ENCODE data around the gene UBE3C.

DNA sequence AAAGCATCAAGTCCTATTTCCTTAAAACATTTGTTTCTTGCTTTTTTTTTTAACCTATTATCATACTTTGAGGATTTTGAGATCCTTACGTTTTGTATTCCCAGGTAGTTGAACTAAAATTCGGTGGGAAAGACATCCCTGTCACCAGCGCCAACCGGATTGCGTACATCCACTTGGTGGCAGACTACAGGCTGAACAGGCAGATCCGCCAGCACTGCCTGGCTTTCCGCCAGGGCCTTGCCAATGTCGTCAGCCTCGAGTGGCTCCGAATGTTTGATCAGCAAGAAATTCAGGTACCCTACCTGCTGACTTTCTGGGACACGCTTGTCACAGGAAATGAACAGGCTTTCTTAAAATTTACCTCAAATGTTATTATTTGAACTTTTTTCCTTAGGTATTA lies 115.1 kb downstream of the UBE3C start:
- TF ChIP-seq, protein P1, sequence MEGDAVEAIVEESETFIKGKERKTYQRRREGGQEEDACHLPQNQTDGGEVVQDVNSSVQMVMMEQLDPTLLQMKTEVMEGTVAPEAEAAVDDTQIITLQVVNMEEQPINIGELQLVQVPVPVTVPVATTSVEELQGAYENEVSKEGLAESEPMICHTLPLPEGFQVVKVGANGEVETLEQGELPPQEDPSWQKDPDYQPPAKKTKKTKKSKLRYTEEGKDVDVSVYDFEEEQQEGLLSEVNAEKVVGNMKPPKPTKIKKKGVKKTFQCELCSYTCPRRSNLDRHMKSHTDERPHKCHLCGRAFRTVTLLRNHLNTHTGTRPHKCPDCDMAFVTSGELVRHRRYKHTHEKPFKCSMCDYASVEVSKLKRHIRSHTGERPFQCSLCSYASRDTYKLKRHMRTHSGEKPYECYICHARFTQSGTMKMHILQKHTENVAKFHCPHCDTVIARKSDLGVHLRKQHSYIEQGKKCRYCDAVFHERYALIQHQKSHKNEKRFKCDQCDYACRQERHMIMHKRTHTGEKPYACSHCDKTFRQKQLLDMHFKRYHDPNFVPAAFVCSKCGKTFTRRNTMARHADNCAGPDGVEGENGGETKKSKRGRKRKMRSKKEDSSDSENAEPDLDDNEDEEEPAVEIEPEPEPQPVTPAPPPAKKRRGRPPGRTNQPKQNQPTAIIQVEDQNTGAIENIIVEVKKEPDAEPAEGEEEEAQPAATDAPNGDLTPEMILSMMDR (IDR thresholded peaks at IDR 0.05), result peak in 1 of 5 experiments; percentile 16
- TF ChIP-seq POLR2A (IDR thresholded peaks at IDR 0.05) (no peak), EP300 (IDR thresholded peaks at IDR 0.05; ENCODE audit: low read depth) (no peak)
